ENCODE measurements around the gene LEPROT.

DNA sequence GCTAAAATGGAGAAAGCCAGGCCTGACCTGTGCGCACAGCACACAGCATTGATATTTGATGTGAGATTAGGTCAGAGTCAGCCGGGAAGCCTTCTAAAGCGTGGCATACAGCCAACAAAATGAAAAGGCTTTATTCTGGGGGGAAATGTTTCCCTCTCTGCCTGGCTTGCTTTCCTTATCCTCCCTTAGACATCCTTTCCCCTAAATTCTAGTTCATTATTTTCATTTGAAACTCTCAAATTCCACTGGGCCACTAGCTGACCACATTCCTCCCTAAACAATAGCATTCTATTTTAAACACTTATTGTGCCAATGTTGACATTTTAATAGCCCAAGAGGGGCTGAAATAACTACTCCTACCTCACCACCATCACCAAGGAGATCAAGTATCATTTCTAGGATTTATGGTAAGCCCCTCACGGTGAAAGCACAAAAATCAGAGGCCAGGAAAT is 49.4 kb downstream of the LEPROT start:
- TF ChIP-seq CTCF (IDR thresholded peaks at IDR 0.05) (no peak), CREB1 (CRISPR knock-in tag; IDR thresholded peaks at IDR 0.05) (no peak), FOXP1 (CRISPR knock-in tag; IDR thresholded peaks at IDR 0.05; ENCODE audit: borderline replicate concordance) (no peak), TEAD4 (CRISPR knock-in tag; IDR thresholded peaks at IDR 0.05) (no peak), ZNF416 (CRISPR knock-in tag; IDR thresholded peaks at IDR 0.05) (no peak), NR2C2 (CRISPR knock-in tag; IDR thresholded peaks at IDR 0.05) (no peak), ATF2 (CRISPR knock-in tag; IDR thresholded peaks at IDR 0.05; ENCODE audit: borderline replicate concordance, low read depth) (no peak), ESRRA (CRISPR knock-in tag; IDR thresholded peaks at IDR 0.05; ENCODE audit: borderline replicate concordance) (no peak)
